AG09319 (cell line): Measurements from ENCODE around the gene UQCR11.

Experiments used
- DNase-seq: peaks from one replicate; pipeline ENCODE4 v3.0.0-alpha.2; 2010; ENCODE audit warnings: low read depth; ENCODE audit errors: extremely low read depth
- CTCF ChIP-seq: IDR thresholded peaks from 2 replicates; pipeline ENCODE4 v1.5.1; 2011; ENCODE audit warnings: low read depth, mild to moderate bottlenecking, inconsistent platforms, low read length, moderate library complexity

Gene UQCR11

GRCh38 chr19:1576242-1577089 lies 28.8 kb downstream of the UQCR11 start:
- TF ChIP-seq CTCF: no peak
- no peak for DNase-seq

- no peak for TF ChIP-seq CTCF
- no peak for DNase-seq
These were observed 29.7 kb downstream of the UQCR11 start for GRCh38 chr19:1575323-1576241.

- DNase-seq: no peak
- TF ChIP-seq CTCF: no peak
These were observed 30.7 kb downstream of the UQCR11 start for GRCh38 chr19:1574354-1575136.

- no peak for TF ChIP-seq CTCF
- no peak for DNase-seq
These were observed 32.5 kb downstream of the UQCR11 start for GRCh38 chr19:1572795-1573194.

DNA sequence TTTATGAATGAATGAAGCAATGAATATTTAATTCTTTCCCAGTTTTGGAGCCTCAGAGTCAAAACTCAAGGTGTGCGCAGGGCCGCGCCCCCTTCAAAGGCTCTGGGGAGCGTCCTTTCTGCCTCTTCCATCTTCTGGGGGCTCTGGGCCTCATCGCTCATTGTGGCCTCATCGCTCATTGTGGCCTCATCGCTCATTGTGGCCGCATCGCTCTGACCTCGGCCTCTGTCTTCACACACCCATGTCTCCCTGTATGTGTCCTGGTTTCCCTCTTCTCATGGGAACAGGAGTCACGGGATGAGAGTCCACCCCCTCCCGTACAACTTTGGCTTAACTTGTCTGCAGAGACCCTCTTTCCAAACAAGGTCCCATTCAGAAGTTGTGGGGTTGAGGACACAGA lies 33.9 kb downstream of the UQCR11 start:
- DNase-seq: no peak
- TF ChIP-seq CTCF: no peak

- no peak for TF ChIP-seq CTCF
- DNase-seq: no peak
These were observed 34.4 kb downstream of the UQCR11 start for GRCh38 chr19:1570836-1571235.
